GM11168 (cell line): ENCODE data around the gene NIN.
"Not testable (repeated sequence)": the region's sequence is repeated elsewhere in the genome, so short reads cannot be mapped to it uniquely, and the experiment has no call there.

Source experiments
- in situ Hi-C: fragments of 300-500 bp; cut with MboI; formaldehyde crosslinking; loops from one replicate; pipeline ENCODE4 v1.12.0; 2022; ENCODE audit warnings: low sequenced_read_pairs; ENCODE audit not compliant: unreplicated experiment

The NIN gene

DNA sequence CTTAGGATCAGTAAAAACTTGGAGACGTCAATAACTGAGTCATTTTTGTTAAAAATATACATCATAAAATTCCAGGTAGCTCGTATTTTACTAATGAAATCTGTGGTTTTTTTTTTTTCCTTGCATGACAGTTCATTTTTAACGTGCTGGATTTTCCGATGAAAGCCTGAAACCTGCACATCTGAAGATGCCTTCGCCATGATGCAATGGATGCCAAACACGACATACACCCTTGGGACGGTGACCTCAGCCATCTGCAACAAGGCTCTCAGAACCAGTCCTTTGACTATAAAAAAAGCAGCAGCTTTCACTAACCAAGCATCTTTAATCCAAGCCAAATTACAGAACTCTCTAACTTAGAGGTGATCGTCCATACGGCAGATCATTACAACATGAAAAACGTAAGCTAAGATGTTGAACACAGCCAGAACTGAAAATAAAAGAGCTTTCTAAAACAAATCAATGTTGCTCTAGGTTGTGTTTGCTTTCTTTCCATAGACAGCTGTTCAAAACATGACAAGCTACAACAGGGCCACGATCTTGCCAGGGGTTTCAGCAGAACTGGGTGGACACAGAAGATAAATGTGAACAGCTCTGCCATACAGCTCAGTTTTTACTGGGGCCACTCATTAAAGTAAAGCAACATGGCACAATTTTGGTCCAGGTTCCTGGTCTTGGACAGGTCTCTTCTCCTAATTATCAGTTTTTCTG is 7.8 kb downstream of the NIN start:
- in situ Hi-C loops, result no loop called here

DNA sequence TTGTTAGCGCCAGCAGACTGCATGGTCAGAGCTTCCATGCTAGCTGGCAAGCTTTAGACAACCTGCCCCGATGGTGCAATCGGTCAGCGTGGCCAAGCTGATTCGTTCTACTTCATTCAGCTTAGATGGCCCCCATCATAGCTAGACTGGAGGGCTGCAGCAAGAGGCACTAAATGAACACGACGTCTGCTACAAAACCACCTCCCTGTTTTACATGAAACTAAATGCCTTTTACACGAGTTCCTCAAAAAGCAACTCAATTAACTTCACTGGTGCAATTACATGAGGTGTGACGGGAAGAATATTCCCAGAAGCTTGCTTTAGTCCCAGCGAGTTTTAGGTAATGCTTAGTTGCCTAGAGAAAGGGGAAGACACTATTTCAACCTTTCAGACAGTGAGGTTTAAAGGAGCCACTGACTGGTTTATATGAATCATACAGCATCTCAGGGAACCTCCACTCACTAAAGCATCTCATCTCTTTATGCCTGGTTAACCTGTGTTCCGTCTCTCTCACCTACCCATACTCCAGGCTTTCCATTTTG is 8.4 kb downstream of the NIN start:
- in situ Hi-C loops, result no loop called here

- in situ Hi-C loops, result no loop called here
Observed at GRCh38 chr14:50821510-50822464, 9.2 kb downstream of the NIN start.

GRCh38 chr14:50820786-50821509 is 10.0 kb downstream of the NIN start:
- in situ Hi-C loops, result no loop called here

DNA sequence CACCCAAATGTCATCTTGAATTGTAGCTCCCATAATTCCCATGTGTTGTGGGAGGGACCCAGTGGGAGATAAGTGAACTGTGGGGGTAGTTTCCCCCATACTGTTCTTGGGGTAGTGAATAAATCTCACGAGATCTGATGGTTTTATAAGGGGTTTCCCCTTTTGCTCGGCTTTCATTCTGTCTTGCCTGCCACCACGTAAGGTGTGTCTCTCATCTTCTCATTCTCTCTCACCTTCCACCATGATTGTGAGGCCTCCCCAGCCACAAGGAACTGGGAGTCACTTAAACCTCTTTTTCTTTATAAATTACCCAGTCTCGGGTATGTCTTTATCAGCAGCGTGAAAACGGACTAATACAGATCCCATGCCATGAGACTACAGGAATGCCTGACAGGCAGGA is 11.7 kb downstream of the NIN start:
- in situ Hi-C loops, result not testable (repeated sequence)

- in situ Hi-C loops, result no loop called here
Observed at GRCh38 chr14:50816395-50817047, 14.4 kb downstream of the NIN start.

GRCh38 chr14:50815526-50815925 is 15.4 kb downstream of the NIN start:
- in situ Hi-C loops, result not testable (repeated sequence)

DNA sequence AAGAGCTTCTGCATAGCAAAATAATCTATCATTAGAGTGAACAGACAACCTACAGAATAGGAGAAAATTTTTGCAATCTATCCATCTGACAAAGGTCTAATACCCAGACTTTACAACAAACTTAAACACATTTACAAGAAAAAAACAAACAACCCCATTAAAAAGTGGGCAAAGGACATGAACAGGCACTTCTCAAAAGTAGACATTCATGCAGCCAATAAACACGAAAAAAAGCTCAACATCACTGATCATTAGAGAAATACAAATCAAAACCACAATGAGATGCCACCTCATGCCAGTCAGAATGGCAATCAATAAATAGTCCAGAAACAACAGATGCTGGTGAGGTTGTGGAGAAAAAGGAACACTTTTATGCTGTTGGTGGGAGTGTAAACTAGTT is 15.9 kb downstream of the NIN start:
- in situ Hi-C loops, result not testable (repeated sequence)

DNA sequence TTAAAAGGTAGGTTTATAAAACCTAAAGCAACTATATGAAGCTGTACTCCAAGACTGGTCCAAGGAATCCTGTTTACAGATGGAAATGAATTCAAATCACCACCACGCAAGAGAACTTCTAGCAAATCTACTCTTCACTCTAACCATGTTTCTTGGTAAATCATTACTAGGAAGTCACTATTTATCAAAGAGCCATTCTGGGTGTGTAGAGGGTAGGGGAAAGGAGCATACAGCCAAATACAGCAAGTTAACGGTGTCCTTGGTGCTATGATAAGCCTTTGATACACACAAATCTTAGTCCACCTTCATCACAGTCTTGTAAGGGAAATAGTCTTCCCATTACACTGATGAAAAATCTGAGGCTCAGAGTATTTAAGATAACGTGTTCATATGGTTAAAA is 16.8 kb downstream of the NIN start:
- in situ Hi-C loops, result no loop called here

GRCh38 chr14:50813544-50813863 is 17.5 kb downstream of the NIN start:
- in situ Hi-C loops, result no loop called here

DNA sequence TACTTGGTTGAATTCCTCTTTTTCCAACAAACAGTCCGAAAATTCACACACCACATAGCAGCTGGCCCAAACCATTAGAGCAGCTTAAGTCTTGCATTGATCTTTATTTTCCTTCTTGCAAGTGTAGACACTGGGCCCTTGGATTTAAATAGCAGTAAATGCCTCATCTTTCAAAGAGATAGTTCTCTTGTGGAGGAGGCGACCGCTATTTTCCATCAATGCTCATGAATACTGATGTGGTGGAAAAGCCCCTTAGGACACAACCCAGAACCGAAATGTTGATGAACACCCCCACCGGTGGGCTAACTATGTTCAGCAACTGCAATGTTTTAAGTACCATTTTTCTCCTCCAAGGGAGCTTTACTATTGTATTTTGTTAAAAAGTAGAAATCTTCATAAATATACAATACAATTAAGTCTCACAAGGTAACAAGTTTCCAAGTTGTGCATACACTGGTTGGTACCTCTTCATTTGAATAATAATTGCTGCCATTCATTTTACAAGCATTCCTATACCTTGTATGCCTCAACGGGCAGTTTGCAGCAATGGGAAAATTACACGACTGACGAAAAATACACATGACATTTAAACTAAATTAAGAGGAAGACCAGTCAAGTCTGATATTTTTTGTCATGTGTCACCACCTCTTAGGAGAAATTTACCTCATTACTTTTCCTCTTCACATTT is 18.0 kb downstream of the NIN start:
- in situ Hi-C loops, result no loop called here

DNA sequence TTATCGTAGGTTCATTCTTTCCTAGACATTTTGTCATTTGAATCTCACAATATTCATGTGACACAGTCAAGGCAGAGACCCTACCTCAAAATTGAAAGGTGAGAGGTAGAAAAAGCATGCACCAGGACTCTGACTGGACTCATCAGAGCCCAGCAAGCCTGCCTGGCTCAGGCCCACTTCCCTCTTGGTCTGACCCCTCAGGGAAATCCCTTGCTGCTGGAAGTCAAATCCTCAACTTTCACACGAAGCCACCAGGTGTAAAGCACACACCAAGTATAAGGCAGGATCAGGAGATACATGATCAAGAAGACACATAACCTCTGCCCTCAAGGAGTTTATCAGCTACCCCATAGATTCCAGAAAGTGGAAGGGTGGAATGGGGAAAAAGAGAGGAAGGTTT is 18.8 kb downstream of the NIN start:
- in situ Hi-C loops, result no loop called here

DNA sequence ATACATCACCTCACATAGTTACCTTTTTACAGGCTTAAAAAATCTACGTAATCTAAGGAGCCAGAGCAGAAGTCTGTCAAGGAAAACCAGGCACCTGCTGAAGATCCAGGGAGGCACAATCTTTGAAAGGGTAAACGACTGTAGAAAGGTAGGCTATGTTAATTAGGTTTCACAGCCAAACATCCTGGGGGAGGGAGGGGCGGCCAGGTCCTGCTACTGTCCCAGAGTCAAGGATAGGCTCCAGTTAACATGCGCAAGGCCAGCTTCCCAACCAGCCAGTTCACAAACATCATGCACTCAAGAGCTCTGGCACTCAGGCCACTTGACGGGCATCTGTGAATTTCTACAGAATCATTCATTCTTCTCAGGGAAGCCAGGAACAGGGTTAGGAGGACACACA is 22.9 kb downstream of the NIN start:
- in situ Hi-C loops, result no loop called here

- in situ Hi-C loops, result no loop called here
Observed at GRCh38 chr14:50806241-50806933, 24.6 kb downstream of the NIN start.

GRCh38 chr14:50805396-50805795 is 25.6 kb downstream of the NIN start:
- in situ Hi-C loops, result no loop called here

DNA sequence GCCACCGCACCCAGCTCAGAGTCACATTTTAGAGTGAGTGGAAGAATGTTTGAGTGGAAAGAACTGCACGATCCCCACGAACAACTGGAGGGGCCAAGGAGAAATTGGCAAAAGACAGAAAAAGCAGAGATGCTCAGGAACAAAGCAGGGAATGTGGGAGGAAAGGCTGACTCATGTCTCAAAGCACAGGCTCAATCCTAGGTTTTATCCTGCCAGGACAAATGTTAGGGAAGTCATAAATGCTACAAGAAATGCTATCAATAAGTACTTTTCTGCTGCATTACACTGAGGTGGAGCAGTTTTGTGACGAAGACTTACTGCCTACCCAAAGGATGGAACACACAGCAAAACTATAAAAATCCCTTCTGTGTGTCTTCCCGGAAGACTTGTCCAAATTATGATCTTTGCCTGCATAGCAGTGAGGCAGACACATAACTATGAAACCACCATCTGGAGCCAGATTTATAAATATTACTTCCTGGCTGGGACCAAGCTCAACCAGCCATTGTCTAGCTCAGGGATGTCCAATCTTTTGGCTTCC is 26.7 kb downstream of the NIN start:
- in situ Hi-C loops, result no loop called here

- in situ Hi-C loops, result no loop called here
Observed at GRCh38 chr14:50801706-50802105, 29.3 kb downstream of the NIN start.

DNA sequence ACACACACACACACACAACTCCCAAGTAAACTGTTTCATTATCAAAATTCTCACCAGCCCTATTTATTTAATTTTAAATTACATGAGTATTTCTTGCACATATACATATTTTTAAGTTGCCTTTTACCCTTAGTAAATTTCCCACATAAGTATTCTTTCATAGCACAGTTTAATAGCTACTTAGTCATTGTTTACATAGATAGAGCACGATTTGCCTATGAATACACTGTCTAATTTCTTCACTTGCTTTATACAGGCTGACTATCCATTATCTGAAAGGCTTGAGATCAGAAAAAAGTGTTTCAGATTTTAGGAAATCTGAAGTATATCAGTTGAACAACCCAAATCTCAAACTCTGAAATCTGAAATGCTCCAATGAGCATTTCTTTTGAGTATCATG is 30.9 kb downstream of the NIN start:
- in situ Hi-C loops, result no loop called here

DNA sequence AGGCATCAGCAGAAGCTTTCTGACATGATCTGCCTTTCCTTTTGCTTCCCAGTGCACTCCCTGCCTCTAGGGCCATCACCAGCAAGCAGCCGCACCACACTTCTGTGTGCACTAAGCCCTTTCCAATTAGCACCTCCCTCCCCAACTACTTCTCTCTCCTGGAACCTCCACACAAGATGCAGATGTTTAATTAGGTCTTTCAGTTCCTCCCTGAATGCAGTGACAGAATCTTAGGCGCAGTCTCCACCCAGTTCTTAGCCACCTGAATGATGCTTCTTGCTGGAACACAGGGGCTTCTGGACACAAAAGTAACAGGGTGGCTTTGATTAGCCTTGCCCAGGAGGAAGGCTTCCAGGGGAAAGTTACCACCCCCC is 32.9 kb downstream of the NIN start:
- in situ Hi-C loops, result no loop called here
